Osteocyte (in vitro differentiated cells): ENCODE results near the gene NUDT3. TPM values are rescaled to one million over a fixed set of nuclear protein-coding genes. Genes with fewer than 3 reads are reported as not detected.

Source experiments
- DNase-seq: peaks from one replicate; pipeline ENCODE4 v3.0.0; 2021; ENCODE audit warnings: mixed read lengths; ENCODE audit not compliant: unreplicated experiment; ENCODE audit errors: extremely low spot score
- H3K27ac Mint-ChIP-seq: one replicate; pipeline ENCODE4 v1.8.0; 2021; ENCODE audit warnings: mild to moderate bottlenecking, mixed read lengths; ENCODE audit not compliant: unreplicated experiment
- H3K27me3 Mint-ChIP-seq: one replicate; pipeline ENCODE4 v1.8.0; 2021; ENCODE audit warnings: mixed read lengths; ENCODE audit not compliant: unreplicated experiment
- H3K36me3 Mint-ChIP-seq: one replicate; pipeline ENCODE4 v1.8.0; 2021; ENCODE audit warnings: mixed read lengths; ENCODE audit not compliant: unreplicated experiment
- H3K4me1 Mint-ChIP-seq: one replicate; pipeline ENCODE4 v1.8.0; 2021; ENCODE audit warnings: mixed read lengths; ENCODE audit not compliant: unreplicated experiment
- H3K4me3 Mint-ChIP-seq: one replicate; pipeline ENCODE4 v1.8.0; 2021; ENCODE audit warnings: mild to moderate bottlenecking, moderate library complexity, mixed read lengths; ENCODE audit not compliant: unreplicated experiment
- H3K9me3 Mint-ChIP-seq: one replicate; pipeline ENCODE4 v1.8.0; 2021; ENCODE audit warnings: mixed read lengths; ENCODE audit not compliant: unreplicated experiment
- CTCF ChIP-seq: fragments of 200-600 bp; sonication (generic); IDR thresholded peaks from 2 replicates; pipeline ENCODE4 v1.5.0; 2021; ENCODE audit warnings: antibody characterized with exemption, mild to moderate bottlenecking, moderate library complexity
- total RNA-seq: library from RNA; stranded (reverse); gene quantifications from 2 replicates; pipeline ENCODE4 v1.2.1, GENCODE V29; 2021

The NUDT3 gene
- total RNA-seq, 1 donor from 2014 or later = 32.0 TPM

GRCh38 chr6:34243901-34244884, 148.3 kb downstream of the NUDT3 start:
- Mint-ChIP-seq H3K4me1 (peaks cover 57% of the 10 kb centered on the region), H3K4me3 (peak overlapping the region; percentile 26), H3K27ac (peak overlapping the region; percentile 87), H3K27me3 (no peaks in the 10 kb centered on the region), H3K9me3 (no peaks in the 10 kb centered on the region), H3K36me3 (peaks cover 7% of the 10 kb centered on the region)
- DNase-seq = no peak
- peak; percentile 38 for TF ChIP-seq CTCF

GRCh38 chr6:34243131-34243771, 149.2 kb downstream of the NUDT3 start:
- Mint-ChIP-seq H3K27ac (peak overlapping the region; percentile 87), H3K4me3 (no peak overlapping the region), H3K4me1 (peaks cover 61% of the 10 kb centered on the region), H3K36me3 (peaks cover 7% of the 10 kb centered on the region), H3K27me3 (no peaks in the 10 kb centered on the region), H3K9me3 (no peaks in the 10 kb centered on the region)
- TF ChIP-seq CTCF = no peak
- DNase-seq = no peak

GRCh38 chr6:34242252-34243130, 150.0 kb downstream of the NUDT3 start:
- no peak for TF ChIP-seq CTCF
- Mint-ChIP-seq H3K4me1 (peaks cover 54% of the 10 kb centered on the region), H3K27me3 (no peaks in the 10 kb centered on the region), H3K9me3 (no peaks in the 10 kb centered on the region), H3K4me3 (no peak overlapping the region), H3K36me3 (peaks cover 7% of the 10 kb centered on the region), H3K27ac (peak overlapping the region; percentile 81)
- DNase-seq = no peak

- Mint-ChIP-seq H3K36me3 (peaks cover 7% of the 10 kb centered on the region), H3K4me3 (no peak overlapping the region), H3K27ac (no peak overlapping the region), H3K9me3 (no peaks in the 10 kb centered on the region), H3K27me3 (no peaks in the 10 kb centered on the region), H3K4me1 (peaks cover 49% of the 10 kb centered on the region)
- DNase-seq = no peak
- no peak for TF ChIP-seq CTCF
These were observed 150.9 kb downstream of the NUDT3 start for GRCh38 chr6:34241351-34242215.
